Thyroid gland (tissue), 4 donors: ENCODE data around the gene SYTL3. TPM values are rescaled to one million over a fixed set of nuclear protein-coding genes. Genes with fewer than 3 reads are reported as not detected.

ENCODE experiments used
- DNase-seq, 2 donors: peaks; one replicate each; pipeline ENCODE4 v3.0.0-alpha.2; 2019
- H3K27ac ChIP-seq, 3 donors: fragments of 200-600 bp; sonication (generic); 1 replicate in 2 of 3; 2 replicates in 1 of 3; pipeline ENCODE4 v1.5.1; 2016 to 2019; ENCODE audit warnings: mild to moderate bottlenecking in 1 of 3, moderate library complexity in 1 of 3
- H3K27me3 ChIP-seq: fragments of 200-600 bp; sonication (generic); one replicate; pipeline ENCODE4 v1.5.1; 2019
- H3K36me3 ChIP-seq, 2 donors: fragments of 200-600 bp; sonication (generic); one replicate each; pipeline ENCODE4 v1.5.1; 2016 to 2019
- H3K4me1 ChIP-seq, 2 donors: fragments of 200-600 bp; sonication (generic); one replicate each; pipeline ENCODE4 v1.5.1; 2017 to 2019
- H3K4me3 ChIP-seq, 3 donors: fragments of 200-600 bp; sonication (generic); replicated peaks in 1 of 3; 1 replicate in 2 of 3; 2 replicates in 1 of 3; pipeline ENCODE4 v1.5.1; 2016; ENCODE audit warnings: mild to moderate bottlenecking in 1 of 3
- H3K9me3 ChIP-seq: fragments of 200-600 bp; sonication (generic); one replicate; pipeline ENCODE4 v1.5.1; 2017
- CTCF ChIP-seq, 6 experiments: fragments of 200-600 bp in 3 of 6; fragments of 450-650 bp in 3 of 6; sonication (generic) in 3 of 6; IDR thresholded peaks; one replicate each; pipeline ENCODE4 v1.5.1; 2016 to 2019; ENCODE audit warnings: antibody characterized with exemption in 6 of 6, mild to moderate bottlenecking in 2 of 6, inconsistent platforms in 1 of 6, moderate library complexity in 1 of 6
- POLR2A ChIP-seq, 2 donors: fragments of 450-650 bp; IDR thresholded peaks; one replicate each; pipeline ENCODE4 v1.6.1; 2017; ENCODE audit warnings: antibody characterized with exemption in 2 of 2, mild to moderate bottlenecking in 2 of 2, moderate library complexity in 1 of 2
- WGBS, 2 donors: methylation state at CpG; one replicate each; pipeline ENCODE4 v1.1.5; 2017; 5-methylcytosine and 5-hydroxymethylcytosine counted together
- intact Hi-C: fragments of 100-400 bp; cut with DNase I; formaldehyde crosslinking; loops from one replicate; pipeline ENCODE4 v1.15.1; 2023
- total RNA-seq, 4 donors: library from RNA; depleted of rRNA; stranded (reverse); fragments of >200 nt; gene quantifications; one replicate each; pipeline ENCODE4 v1.2.3, GENCODE V29; 2016

SYTL3 gene
- total RNA-seq, 4 donors from 2014 or later = 16.9 to 33.0 (median 24.4) TPM

GRCh38 chr6:158705386-158706126, 55.7 kb downstream of the SYTL3 start:
- Histone ChIP-seq H3K27me3 (no peaks in the 10 kb centered on the region), H3K4me1 (peaks cover 59 to 62% of the 10 kb centered on the region in 2 donors), H3K27ac (peak overlapping the region; percentile 91 to 94 (median 92)), H3K9me3 (no peaks in the 10 kb centered on the region), H3K36me3 (no peaks in the 10 kb centered on the region), H3K4me3 (no peak overlapping the region)
- no peak for DNase-seq
- intact Hi-C loops = loop anchor here (10.0 kb wide), 1 partner anchor 159 kb away; no protein-coding TSS in a partner anchor
- no peak for TF ChIP-seq POLR2A (IDR thresholded peaks at IDR 0.05)
- 87 to 96% methylated on average over 13 of the region's 13 CpGs for WGBS, 2 donors

DNA sequence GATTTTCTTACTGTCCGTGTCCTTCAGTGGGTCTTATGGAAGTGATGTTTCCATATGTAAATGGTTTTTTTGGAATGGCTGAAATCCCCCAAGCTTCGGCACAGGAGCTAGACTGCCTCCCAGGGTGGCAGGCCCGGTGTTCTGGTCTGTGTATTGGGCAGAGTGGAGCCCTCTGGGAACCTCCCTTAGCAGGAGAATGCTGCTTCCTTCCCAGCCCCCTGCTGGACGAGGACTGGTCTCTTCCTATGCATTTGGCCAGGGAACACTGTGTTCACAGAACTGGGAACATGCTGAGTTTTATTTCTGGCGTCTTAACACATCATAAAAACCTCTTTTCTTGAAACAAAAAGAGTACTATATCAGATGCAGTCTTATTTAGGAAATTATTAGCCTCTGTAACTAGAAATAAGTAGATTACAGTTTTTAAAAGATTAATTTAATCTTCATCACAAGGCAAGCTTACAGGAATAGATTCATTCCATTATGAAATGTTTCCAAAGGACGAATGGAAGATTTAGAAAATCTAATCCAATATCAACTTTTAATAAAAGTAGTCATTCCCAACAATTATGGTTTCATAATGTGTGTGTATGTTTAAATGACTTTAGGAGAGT, 56.6 kb downstream of the SYTL3 start:
- Histone ChIP-seq H3K27ac (peak overlapping the region; percentile 91 to 94 (median 92)), H3K9me3 (no peaks in the 10 kb centered on the region), H3K4me3 (no peak overlapping the region), H3K4me1 (peaks cover 68 to 70% of the 10 kb centered on the region in 2 donors), H3K27me3 (no peaks in the 10 kb centered on the region), H3K36me3 (no peaks in the 10 kb centered on the region)
- intact Hi-C loops = loop anchor here (10.0 kb wide), 1 partner anchor 158 kb away; no protein-coding TSS in a partner anchor
- TF ChIP-seq CTCF (IDR thresholded peaks at IDR 0.05) = peak; percentile 13 to 63 (median 45)
- peak in 1 of 2 donors; percentile 43 for TF ChIP-seq POLR2A (IDR thresholded peaks at IDR 0.05)
- peak; percentile 74 to 77 for DNase-seq
- WGBS, 2 donors = 41 to 49% methylated on average over 6 of the region's 6 CpGs

GRCh38 chr6:158707120-158707820, 57.4 kb downstream of the SYTL3 start:
- intact Hi-C loops = loop anchor here (10.0 kb wide), 1 partner anchor 158 kb away; no protein-coding TSS in a partner anchor

GRCh38 chr6:158707821-158708195, 58.0 kb downstream of the SYTL3 start:
- no peaks in the 10 kb centered on the region for H3K9me3 ChIP-seq
- DNase-seq = peak; percentile 83 to 85
- 22 to 23% methylated on average over 10 of the region's 10 CpGs for WGBS, 2 donors
- intact Hi-C loops = loop anchor here (10.0 kb wide), 1 partner anchor 157 kb away; no protein-coding TSS in a partner anchor
- no peak overlapping the region for H3K4me3 ChIP-seq
- peaks cover 78 to 83% of the 10 kb centered on the region in 2 donors for H3K4me1 ChIP-seq
- no peaks in the 10 kb centered on the region for H3K36me3 ChIP-seq
- TF ChIP-seq POLR2A (IDR thresholded peaks at IDR 0.05) = no peak
- TF ChIP-seq CTCF (IDR thresholded peaks at IDR 0.05) = peak in 1 of 6 experiments; percentile 32
- no peaks in the 10 kb centered on the region for H3K27me3 ChIP-seq
- peak overlapping the region; percentile 91 to 94 (median 92) for H3K27ac ChIP-seq

More at GRCh38 chr6:158707120-158707820, 57.4 kb downstream of the SYTL3 start:
- peaks cover 76 to 78% of the 10 kb centered on the region in 2 donors for H3K4me1 ChIP-seq
- H3K27me3 ChIP-seq = no peaks in the 10 kb centered on the region
- TF ChIP-seq POLR2A (IDR thresholded peaks at IDR 0.05) (peak in 1 of 2 donors; percentile 77), CTCF (IDR thresholded peaks at IDR 0.05) (no peak)
- peak; percentile 87 to 88 for DNase-seq
- 20% methylated on average over 9 of the region's 9 CpGs for WGBS, 2 donors
- no peaks in the 10 kb centered on the region for H3K9me3 ChIP-seq
- no peak overlapping the region for H3K4me3 ChIP-seq
- H3K27ac ChIP-seq = peak overlapping the region; percentile 91 to 94 (median 92)
- no peaks in the 10 kb centered on the region for H3K36me3 ChIP-seq

- peaks cover 78 to 86% of the 10 kb centered on the region in 2 donors for H3K4me1 ChIP-seq
- no peaks in the 10 kb centered on the region for H3K36me3 ChIP-seq
- TF ChIP-seq CTCF (IDR thresholded peaks at IDR 0.05) (peak in 2 of 6 experiments; percentile 20 to 28), POLR2A (IDR thresholded peaks at IDR 0.05) (peak in 1 of 2 donors; percentile 64)
- 41 to 54% methylated on average over 12 to 14 of the region's 14 CpGs for WGBS, 2 donors
- H3K27ac ChIP-seq = peak overlapping the region; percentile 91 to 94 (median 92)
- H3K4me3 ChIP-seq = peak overlapping the region in 1 of 3 donors; percentile 7
- H3K27me3 ChIP-seq = no peaks in the 10 kb centered on the region
- intact Hi-C loops = loop anchor here (10.0 kb wide), 1 partner anchor 157 kb away; no protein-coding TSS in a partner anchor
- H3K9me3 ChIP-seq = no peaks in the 10 kb centered on the region
- peak; percentile 67 to 73 for DNase-seq
These were observed 58.4 kb downstream of the SYTL3 start for GRCh38 chr6:158708239-158708638.
